HG03442 (cell line): ENCODE data around the gene FAM227A.

Experiments
- ATAC-seq: cut with Tn5 transposase; IDR thresholded peaks from one replicate; pipeline ENCODE4 v1.9.1; 2021; ENCODE audit warnings: mild to moderate bottlenecking, moderate library complexity; ENCODE audit not compliant: unreplicated experiment

Gene FAM227A

GRCh38 chr22:38549101-38549894, 106.9 kb downstream of the FAM227A start:
- ATAC-seq, result no peak

GRCh38 chr22:38540701-38541100, 115.5 kb downstream of the FAM227A start:
- no peak for ATAC-seq

- no peak for ATAC-seq
Measured at GRCh38 chr22:38531251-38531938, 124.8 kb downstream of the FAM227A start.
